ENCODE results near the gene CFAP45.

The CFAP45 gene

DNA sequence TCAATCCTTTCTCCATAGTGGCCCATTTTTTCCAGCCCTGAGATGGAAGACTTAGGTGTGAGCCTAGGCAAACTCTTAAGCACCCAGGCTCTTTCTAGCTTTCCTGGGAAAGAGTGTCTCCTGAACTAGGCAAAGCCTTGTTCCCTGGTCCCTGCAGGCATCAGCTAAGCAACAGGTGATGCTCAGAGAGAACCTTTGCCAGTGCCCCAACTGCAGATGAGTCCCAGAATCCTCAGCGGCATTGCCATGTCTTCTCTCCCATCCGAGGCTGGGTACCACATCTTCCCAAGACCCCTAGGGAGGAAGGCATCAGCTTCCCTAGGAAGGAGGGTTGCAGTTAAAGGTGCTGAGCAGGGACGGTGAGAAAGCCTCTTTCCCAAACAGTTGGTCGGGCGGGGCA, 29.3 kb downstream of the CFAP45 start:
- DNase-seq = no peak

DNA sequence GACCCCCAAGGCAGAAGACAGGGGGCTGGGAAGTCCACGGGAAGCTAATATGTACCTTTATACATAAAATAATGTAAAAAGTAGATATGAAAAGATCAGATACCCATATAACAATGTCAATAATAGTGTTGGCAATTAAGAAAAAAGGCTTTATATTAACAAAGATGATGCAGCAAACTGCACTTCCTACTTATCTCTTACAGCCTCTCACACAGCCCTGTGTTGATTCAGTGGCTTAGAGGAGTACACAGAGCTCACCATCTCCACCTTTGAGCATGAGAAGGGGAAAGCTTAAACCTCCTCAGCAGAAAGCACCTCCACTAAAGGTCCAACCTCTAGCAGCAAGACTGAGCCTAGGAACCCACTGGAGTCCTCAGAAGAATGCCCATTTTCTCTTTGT, 30.4 kb downstream of the CFAP45 start:
- DNase-seq = no peak

DNA sequence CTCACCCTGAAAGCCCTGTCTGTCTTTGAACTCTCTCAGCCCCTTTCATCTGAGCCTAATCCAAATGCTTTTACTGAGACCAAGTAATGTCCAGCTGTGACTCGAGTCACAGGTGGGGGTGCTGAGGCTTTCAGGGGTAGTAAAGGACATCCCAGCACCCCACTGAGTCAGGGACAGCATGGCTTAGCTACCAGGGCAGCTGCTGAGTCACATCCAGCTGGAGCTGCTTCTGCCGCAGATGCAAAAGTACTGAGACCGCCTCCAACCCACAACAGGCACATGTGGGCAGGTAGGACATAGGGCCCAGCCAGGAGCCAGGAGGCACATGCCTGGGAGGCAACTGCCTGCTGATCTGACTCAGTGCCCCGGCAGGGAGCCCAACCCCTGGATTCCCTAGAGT, 30.8 kb downstream of the CFAP45 start:
- no peak for DNase-seq

DNA sequence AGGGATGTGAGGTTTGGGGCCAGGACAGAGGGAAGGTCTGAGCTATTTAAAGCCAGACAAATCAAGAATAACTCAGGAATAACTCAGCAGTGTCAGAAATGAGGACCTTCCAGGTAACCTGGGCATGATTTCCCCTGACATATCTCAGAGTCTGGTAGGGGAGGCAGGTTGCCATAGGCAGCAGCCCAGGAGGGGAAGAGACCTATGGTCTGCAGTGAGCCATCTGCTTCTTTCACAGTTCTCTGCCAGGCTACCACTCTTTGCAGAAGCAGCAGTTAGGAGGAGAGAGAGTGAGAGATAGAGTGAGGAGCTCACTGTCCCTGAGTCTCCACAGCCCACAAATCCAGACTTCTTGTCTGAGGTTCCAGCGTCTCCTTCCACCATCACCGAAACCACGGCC, 31.2 kb downstream of the CFAP45 start:
- no peak for DNase-seq

DNA sequence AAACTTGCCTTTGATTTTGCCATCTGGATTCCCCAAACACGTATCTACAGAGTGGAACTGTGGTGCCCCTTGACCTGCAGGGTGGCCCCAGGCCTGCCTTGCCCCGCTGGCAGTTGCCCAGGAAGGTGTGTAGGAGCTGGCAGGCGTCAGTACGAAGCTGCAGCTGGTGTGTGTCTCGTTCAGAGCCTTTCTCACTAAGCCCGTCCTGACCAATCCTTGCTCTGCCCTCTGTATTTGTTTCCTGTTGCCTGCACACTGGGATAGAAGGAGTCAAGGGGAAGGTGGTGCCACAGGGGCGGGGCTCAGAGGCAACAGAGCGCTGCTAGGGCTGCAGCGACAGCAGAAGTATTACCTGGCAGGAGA, 32.3 kb downstream of the CFAP45 start:
- DNase-seq = no peak

DNA sequence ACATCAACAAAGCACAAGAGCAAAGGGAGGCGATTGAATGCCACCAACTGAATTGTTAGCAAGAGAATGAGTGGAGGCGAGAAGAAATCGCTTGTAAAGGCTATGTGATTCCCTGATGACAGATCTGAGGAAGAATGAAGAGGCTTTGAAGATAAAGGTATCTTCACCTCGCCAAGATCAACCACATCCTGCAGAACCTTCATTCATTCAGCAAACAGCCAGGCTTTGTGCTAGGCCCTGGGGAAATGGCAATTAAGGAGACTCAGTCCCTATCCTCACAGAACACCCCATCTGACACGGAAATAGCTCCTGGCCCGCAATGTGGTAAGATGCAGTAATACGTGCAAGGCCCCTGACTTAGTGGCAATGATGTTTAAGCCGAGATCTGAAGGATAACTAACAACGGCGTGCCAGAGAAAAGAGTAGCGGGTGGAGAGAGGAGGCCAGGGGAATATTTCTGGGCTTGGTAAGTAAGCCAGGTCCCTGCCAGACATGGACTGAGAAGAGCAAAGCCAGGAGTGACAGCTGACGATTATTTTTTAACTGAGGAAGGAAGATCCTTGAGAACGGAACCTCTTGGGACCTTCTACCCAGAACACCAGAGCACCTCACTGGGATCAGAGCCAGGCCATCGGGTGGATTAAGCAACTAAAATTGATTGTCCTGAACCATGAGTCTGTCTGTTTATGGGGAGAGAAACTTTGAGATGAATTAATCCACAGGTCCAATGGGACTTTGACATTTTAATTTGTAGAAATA, 32.9 kb downstream of the CFAP45 start:
- no peak for DNase-seq

DNA sequence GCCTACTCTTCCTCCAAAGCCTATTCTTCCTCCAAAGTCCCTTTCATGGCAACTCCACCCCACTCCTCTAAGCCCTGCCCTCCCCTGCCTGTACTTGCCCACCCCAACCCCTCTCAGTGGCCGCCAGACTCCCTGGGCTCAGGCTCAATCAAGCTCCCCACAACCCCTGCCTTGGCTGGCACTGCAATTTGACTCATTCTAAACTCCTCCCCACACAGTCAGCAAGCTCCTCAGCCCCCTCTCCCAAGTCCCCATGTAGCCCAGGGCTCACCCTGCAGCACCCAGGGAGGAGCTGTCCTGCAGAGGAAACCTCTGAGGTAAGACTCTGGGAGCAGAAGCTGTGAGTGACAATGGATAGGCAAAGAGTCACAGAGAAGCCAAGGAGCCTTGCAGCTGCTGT, 33.9 kb downstream of the CFAP45 start:
- DNase-seq = no peak

DNA sequence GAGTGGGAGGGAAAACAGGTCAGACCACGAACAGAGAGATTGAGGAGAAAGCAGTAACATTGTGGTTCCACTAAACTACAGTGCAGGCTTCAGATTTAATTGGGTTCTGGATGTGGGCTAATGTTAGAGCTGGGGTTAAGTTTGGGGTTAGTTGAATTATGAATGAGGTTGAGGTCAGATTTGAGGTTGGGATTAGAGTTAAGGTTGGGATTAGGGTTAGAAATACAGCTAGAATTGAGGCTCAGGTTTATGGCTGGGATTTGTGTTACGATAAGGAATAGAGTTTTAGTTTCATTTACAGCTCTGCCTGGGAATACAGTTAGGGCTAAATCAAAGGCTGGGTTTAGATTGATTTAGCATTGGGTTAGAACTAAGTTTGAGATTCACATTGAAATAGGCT, 35.7 kb downstream of the CFAP45 start:
- no peak for DNase-seq

DNA sequence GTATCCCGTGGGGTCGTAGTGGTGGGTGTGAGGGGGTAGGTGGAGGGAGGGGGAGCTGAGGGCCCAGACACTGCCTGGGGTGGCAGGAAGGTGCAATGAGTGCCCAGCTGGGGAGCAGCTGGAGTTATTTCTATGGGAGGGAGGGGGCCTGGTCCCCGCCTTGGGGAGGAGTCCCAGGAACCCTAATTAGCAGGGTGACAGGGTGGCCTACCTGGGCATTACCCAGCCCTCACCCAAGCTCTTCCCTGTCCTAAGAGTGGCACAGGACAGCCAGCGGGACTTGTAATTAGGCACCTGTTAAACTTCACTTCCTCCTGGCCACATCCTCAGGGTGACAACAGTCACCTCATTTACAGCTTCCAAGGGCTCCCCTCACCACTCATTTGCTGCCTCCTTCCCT, 37.4 kb downstream of the CFAP45 start, which contains the start of gene VSIG8:
VSIG8 (minus strand) TSS at position 101 of the 400 bp plus-strand sequence. CDS start 136 bp downstream, outside the sequence.
- DNase-seq = no peak

DNA sequence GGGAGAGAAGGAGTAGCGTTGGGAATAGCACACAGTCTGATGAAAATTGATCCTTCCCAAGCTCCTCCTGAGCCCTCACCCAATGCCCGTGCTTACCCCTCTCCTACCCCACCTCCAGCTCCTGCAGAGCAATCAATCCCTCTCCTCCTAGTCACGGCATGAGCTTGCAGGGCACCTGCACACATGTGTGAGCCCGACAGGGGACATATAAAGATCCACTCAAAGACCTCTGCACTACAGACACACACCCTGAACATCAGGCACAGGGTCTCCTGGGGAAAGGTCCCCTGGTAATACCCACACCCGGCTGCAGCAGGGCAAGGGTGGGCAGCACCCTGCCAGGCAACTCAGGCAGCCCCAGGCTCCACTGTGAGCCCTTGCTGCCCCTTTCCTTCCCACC, 37.9 kb downstream of the CFAP45 start:
- DNase-seq = no peak

DNA sequence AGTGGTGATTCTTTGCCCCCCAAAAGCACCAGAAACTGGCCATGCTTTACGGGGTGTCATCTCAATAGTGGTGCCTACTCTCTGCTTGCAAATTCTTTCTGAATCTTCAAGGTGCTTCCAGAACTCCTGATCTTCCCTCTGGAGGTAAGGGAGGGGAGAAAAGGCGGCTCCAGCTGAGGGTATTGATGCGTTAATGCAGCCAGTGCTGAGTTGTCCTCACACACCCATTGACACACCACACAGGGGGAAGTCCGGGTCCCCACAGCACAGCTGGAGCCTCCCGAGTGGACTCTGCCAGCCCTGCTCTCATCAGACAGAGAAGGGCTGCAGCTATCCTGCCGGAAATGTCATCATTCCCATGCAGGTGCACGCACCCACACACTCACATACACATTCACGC, 38.7 kb downstream of the CFAP45 start:
- no peak for DNase-seq

DNA sequence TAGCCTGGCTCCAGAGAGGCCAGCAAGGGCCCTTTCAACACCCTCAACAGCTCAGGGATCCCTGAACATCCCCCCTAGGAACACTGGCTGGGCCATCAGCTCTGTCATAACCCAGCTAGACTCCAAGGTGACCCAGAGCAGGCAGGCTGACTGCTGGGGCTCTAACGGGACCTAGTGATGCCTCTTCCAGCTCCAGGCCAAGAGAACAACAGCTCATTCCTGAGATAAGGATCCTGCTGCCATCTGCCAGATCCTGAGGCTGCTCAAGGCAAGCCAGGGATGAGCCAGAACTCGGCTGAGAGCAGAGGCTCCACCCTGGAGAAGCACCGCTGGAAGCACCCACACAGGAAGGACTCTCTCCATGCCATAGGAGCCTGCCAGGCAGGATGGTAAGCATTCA, 39.5 kb downstream of the CFAP45 start:
- DNase-seq = no peak

DNA sequence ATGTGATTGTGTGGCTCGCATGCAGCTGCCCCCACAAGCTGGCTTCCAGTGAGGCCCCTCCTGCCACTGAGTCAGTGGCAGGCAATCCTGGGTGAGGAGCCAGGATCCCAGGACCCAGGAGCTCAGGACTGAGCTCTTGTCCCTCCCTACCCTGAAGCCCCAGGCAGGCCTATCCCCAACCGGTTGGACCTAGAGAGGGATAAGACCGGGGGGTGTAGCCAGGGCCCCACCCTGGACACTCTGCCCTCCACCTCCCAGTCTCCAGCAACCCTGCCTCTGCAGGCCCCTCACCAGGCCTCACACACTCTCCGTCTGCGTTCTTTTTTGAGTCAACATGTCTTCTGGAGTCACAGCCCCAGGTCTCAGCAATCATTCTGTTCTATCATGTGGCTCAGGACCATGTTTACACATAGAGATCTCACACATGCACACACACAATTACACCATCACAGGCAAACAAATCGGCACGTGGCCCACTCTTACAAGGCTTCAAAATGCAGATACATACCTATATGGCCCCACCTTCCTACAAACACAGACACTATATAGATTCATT, 40.1 kb downstream of the CFAP45 start:
- DNase-seq = no peak

DNA sequence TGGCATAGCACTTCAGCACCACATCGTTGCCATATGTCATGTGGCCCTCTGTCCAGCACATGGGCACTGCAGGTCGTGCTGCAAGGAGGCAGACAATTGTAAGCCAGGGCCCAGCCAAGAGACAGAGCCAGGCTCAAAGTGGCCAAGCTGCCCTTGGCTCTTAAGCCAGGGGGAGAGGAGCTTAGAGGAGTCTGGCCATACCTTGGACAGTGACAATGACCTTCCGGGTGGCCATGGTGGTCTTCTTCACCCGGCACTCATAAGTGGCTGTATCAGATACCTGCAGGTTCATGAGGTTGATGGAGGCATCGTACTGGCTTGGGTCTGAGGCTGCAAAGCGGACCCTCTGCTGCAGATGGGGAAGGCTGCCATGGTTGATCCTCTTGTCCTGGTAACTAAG, 42.1 kb downstream of the CFAP45 start:
- no peak for DNase-seq

DNA sequence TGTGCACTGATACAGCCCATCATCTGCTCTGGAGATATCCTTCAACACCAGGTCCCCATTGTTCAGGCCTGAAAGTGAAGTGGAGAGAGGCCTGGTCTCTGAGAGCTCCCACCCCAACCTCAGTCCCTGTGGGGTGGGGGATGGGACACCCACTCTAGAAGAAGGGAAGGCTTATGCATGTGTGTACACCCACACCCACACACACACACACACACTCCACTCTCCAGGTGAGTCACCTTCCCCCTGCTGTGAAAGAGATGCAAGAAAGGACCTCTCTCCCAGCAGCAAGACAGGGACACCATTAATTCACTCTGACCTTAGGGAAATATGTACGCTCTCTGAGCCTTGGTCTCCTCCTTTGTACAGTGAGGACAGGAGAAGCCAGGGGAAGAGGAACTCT, 43.4 kb downstream of the CFAP45 start:
- DNase-seq = no peak

DNA sequence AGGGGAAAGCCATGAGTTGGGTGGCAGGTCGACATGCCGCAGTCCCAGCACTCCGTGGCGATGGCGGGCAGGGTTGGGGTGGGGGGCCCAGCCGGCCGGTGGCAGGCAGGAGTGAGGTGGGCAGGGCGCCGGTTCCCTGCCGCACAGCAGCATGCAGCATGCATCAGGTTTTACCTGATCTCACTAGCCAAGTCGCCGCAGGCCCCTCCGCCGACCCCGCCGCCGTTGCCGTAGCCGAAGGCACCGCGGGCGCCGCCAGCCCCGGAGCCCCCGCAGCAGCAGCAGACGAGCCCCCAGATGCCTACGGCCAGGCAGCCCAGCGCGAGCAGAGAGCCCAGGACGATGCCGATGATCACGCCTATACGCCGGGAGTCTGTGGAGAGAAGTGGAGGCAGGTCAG, 44.3 kb downstream of the CFAP45 start:
- DNase-seq = no peak

DNA sequence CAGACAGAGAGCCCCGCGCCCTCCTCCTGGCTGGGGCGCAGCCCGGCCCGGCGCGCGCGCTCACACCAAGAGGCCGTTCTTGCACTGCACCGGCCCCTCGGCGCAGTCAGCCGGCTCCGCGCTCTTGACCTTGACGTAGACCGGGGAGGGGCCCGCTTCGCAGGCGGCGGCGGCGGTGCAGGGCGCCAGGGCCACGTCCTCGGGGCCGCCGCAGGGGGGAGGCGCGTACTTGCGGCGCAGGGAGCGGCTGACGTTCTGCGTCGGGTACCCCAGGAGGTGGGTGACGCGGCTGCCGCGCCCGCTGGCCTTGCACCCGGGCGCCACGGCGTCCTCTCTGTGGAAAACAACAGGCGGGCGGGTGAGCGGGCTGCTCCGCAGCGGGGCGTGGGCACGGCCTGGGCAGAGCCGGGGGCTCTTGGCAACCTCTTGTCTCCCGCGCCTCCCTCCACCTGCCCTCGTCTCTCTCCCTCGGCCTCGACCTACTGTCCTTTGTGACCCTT, 45.2 kb downstream of the CFAP45 start:
- DNase-seq = peak; percentile 90

DNA sequence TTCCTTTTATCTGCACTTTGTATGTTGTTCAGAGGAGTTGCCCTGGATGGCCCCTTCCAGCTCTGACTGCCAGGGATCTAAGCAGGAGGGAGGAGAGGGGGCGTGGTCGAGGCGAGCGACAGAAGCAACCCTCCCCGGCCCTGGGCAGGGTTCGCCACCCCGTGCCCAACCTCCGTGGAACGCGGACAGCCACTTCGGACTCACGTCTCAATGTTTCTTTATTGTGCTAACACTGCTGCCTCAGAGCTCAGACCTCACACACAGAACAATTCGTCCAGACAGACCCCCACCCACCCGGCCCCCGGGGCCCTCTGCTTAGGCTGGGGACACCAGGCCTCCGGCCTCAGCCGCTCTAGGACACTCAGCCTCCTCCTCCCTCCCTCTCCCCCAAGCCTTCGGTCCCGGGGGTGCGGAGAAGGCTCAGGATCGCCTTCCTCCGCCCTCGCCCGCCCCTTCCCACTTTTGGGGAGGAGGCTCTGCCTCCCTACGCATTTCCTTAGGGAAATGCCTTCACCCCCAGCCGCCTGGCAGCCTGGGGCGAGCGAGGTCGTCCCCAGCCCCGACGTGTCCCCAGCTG, 45.8 kb downstream of the CFAP45 start:
- peak; percentile 76 for DNase-seq

DNA sequence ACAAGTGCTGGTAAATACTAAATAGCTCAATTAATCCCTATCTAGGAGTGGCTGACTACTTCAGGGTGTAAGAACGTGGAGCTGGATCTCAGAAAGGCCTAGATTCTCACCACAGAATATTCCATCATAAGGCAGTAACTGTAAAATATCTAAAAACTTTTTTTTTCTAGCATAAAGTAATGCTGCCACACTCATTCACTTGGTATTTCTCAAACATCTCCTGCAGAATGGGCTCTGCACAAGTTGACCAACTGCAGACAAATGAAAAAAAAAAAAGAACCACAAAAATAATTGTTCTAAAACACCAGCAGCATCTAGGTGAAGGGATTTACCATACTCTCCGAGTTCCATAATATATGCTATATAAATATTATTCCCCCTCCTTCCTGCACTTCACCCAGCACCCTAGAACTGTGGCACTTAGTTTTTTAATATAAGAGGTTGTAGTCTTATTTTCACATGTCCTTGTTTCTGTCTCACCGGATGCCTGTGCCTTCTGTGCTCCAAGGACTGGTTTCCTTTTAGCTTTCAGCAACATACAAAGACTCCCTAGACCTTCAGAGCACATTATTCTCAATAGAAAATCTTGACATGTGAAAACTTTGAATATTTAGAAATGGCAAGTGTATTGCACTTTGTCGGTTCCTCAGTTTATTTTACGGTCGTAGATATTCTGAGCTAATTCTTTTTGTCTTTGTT, 46.4 kb downstream of the CFAP45 start:
- no peak for DNase-seq

DNA sequence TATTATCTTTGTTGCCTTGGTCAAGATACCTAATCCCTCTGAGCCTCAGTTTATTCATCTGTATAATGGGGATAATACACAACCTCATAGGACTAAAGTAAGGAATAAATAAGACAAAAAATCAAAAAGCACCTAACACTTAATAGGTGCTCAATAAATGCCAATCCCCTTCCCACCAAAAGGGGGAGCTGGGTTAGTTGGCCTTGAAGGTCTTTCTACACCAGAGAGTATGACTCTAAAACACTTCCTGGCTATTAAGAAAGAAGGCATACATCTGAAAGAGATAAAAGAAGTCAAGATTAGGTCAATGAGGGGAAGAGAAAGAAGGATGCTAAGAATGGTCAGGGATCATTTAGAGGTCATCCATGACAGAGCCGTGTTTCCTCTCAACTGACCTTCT, 48.6 kb downstream of the CFAP45 start:
- no peak for DNase-seq

DNA sequence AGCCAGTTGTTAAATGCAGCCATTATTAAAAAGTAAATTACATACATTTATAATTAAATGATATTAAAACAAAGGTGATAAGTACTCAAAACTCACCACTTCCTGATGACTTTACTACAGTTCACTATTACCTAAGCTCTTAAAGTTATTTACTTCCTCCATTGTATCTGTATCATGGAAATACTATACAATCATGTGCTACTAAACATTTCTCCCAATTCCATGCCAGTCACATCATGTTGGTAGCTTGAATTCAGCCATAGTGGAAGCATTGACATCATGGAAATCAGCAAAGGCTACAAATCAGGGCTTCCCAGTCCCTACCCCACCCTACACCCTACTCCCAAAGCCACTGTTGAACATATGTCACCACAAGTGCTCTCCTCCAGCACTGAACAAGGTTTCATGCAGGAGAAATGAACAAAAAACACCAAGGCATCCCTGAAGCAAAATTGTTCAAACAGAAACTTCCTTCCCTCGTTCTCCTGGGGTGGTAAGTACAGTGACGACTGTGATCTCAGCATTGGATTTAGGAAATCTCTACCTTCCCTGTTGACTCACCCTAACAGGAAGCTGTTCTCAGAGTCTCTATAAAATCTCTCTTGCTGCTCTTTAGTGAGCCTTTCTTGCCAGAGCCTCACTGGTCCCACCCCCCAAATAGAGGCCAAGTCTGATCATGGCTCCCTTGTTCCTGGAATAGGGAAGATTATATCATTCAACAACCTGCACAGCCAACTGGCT, 50.2 kb downstream of the CFAP45 start:
- no peak for DNase-seq

DNA sequence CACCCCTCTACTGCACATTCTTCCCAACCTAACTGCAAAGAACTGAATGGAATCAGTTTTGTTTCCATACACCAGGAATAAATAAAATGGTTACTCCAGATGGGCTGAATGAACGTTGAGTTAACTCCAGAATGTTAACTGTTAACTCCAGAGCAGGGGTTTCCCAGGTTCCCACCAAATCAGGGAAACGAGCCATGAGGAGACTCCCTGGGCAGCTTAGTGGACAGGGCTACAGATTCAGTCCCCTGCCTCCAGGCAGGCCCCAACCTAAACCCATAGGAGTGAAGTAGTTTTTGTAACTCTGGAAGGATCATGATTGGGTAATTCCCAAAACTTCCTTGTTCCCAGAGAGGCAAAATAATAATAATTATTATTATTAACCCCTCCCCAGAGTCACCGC, 51.6 kb downstream of the CFAP45 start:
- DNase-seq = no peak

DNA sequence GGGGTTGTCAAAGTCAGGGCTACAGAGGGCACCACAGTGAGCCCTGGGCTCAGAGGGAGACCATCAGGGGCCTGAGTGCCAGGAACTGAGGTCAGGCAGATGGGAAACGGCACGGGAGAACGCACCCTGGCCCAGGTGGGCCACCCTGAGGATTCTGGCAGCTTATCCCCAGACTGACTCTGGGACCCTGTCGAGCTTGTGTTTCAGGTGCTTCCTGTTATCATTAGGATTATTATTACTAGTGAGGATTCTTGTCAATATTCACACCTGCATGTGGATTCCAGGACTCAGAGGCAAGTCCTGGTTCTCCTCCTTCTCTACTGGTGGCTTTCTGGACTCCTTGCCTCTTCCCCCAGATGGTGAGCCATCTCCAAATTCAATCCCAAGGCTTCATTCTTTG, 52.7 kb downstream of the CFAP45 start:
- no peak for DNase-seq
